Activated B cell treated with CpG ODN at 0.5 μM for 24 hours (primary cell): ENCODE data around the gene SPTLC2. TPM values are rescaled to one million over a fixed set of nuclear protein-coding genes. Genes with fewer than 3 reads are reported as not detected.

Source experiments
- ATAC-seq: fragments of 200-7000 bp; cut with Tn5 transposase; one replicate; pipeline ENCODE4 v1.10.0; 2021; ENCODE audit warnings: low read depth, mild to moderate bottlenecking, moderate library complexity
- CTCF ChIA-PET: fragments of 350-600 bp; sonication (Branson Sonifier 250); formaldehyde crosslinking; loops from one replicate; lab custom pipeline; 2021; ENCODE audit warnings: antibody characterized with exemption; lab: Charles Lee
- POLR2A ChIA-PET: fragments of 350-600 bp; sonication (Branson Sonifier 250); formaldehyde crosslinking; loops from one replicate; lab custom pipeline; 2021; ENCODE audit warnings: antibody characterized with exemption; lab: Charles Lee
- DNase-seq: peaks from one replicate; pipeline ENCODE4 v3.0.0; 2022
- H3K27ac Mint-ChIP-seq: one replicate; pipeline ENCODE4 v1.8.0; 2020; ENCODE audit warnings: mixed read lengths
- H3K27me3 Mint-ChIP-seq: one replicate; pipeline ENCODE4 v1.8.0; 2021; ENCODE audit warnings: mixed read lengths
- H3K36me3 Mint-ChIP-seq: one replicate; pipeline ENCODE4 v1.8.0; 2021; ENCODE audit warnings: low read depth, mixed read lengths
- H3K4me1 Mint-ChIP-seq: one replicate; pipeline ENCODE4 v1.8.0; 2021; ENCODE audit warnings: mixed read lengths
- H3K4me3 Mint-ChIP-seq: one replicate; pipeline ENCODE4 v1.8.0; 2020; ENCODE audit warnings: mild to moderate bottlenecking, mixed read lengths
- H3K9me3 Mint-ChIP-seq: one replicate; pipeline ENCODE4 v1.8.0; 2020; ENCODE audit warnings: mixed read lengths
- intact Hi-C: fragments of 100-400 bp; cut with micrococcal nuclease; formaldehyde crosslinking; loops from one replicate; pipeline ENCODE4 v1.15.1; 2024
- total RNA-seq: library from RNA; stranded (reverse); gene quantifications from 2 replicates; pipeline ENCODE4 v1.2.3, GENCODE V29; 2022
- TF ChIP-seq, protein P1 (sequence below): fragments of 200-600 bp; IDR thresholded peaks from one replicate; pipeline ENCODE4 v1.8.0; 2022; ENCODE audit warnings: antibody characterized with exemption, mild to moderate bottlenecking

Gene SPTLC2
- total RNA-seq, 1 donor from 2014 or later: 43.8 TPM

DNA sequence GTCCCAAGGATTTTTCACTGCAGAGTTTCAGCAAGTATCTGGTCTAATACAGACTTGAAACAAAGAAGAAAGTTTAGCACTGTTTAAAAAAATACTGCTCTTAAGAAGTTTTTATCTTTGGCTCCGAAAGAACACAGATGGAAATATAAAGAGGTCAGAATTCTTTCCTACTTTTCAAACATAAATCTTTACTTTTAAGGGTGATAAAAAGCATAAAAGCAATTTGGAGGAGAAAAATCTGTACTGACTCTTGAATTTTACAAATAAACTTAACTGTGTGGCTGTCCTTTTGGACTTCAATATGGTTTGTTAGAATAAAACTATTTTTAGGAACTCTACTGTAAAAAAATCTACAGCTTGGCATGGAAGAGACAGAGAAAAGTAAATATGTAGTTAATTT is 90.2 kb downstream of the SPTLC2 start:
- H3K27me3 Mint-ChIP-seq: no peaks in the 10 kb centered on the region
- DNase-seq: no peak
- intact Hi-C loops: no loop called here
- H3K4me3 Mint-ChIP-seq: no peak overlapping the region
- TF ChIP-seq, protein P1, sequence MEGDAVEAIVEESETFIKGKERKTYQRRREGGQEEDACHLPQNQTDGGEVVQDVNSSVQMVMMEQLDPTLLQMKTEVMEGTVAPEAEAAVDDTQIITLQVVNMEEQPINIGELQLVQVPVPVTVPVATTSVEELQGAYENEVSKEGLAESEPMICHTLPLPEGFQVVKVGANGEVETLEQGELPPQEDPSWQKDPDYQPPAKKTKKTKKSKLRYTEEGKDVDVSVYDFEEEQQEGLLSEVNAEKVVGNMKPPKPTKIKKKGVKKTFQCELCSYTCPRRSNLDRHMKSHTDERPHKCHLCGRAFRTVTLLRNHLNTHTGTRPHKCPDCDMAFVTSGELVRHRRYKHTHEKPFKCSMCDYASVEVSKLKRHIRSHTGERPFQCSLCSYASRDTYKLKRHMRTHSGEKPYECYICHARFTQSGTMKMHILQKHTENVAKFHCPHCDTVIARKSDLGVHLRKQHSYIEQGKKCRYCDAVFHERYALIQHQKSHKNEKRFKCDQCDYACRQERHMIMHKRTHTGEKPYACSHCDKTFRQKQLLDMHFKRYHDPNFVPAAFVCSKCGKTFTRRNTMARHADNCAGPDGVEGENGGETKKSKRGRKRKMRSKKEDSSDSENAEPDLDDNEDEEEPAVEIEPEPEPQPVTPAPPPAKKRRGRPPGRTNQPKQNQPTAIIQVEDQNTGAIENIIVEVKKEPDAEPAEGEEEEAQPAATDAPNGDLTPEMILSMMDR: no peak
- H3K4me1 Mint-ChIP-seq: no peaks in the 10 kb centered on the region
- no peaks in the 10 kb centered on the region for H3K9me3 Mint-ChIP-seq
- no peak for ATAC-seq
- peaks cover 40% of the 10 kb centered on the region for H3K36me3 Mint-ChIP-seq
- no peak overlapping the region for H3K27ac Mint-ChIP-seq
- ChIA-PET CTCF (no interaction called here), POLR2A (no interaction called here)

DNA sequence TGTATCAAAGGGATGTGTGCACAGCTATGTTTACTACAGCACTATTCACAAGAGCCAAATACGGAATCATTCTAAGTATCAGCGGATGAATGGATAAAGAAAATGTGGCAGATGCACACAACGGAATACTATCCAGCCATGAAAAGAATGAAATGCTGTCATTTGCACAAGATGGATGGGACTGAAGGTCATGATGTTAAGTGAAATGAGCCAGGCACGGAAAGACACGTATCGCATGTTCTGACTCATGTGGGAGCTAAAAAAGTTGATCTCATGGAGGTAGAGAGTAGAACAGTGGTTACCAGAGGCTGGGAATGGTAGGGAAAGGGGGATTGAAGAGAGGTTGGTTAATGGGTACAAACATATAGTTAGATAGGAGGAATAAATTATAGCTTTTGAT is 91.9 kb downstream of the SPTLC2 start:
- Mint-ChIP-seq H3K36me3 (peaks cover 48% of the 10 kb centered on the region), H3K27me3 (no peaks in the 10 kb centered on the region), H3K4me1 (no peaks in the 10 kb centered on the region), H3K9me3 (no peaks in the 10 kb centered on the region), H3K27ac (no peak overlapping the region), H3K4me3 (no peak overlapping the region)
- ChIA-PET CTCF (no interaction called here), POLR2A (no interaction called here)
- ATAC-seq (no peak), DNase-seq (no peak)
- intact Hi-C loops: no loop called here
- TF ChIP-seq, protein P1: no peak

DNA sequence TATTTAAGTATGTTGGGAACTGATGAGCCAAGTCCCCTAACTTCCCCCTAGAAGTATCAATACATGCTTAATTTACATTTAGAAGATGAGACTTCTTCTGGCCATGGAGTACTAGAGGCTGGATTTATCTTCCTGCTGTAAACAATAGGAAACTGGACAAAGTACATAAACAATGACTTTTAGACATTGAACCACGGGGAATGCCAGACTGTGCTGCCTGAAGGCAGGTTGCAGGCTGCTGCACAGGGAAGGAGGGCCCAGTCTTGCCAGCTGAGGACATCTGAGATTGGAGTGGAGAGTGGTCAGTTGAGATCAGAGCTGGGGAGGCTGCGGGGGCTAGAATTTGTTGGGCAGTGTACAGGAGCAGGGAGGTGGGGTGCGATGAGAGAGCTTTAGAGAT is 93.3 kb downstream of the SPTLC2 start:
- peaks cover 62% of the 10 kb centered on the region for H3K36me3 Mint-ChIP-seq
- no peak overlapping the region for H3K27ac Mint-ChIP-seq
- H3K4me1 Mint-ChIP-seq: no peaks in the 10 kb centered on the region
- no peaks in the 10 kb centered on the region for H3K9me3 Mint-ChIP-seq
- H3K27me3 Mint-ChIP-seq: no peaks in the 10 kb centered on the region
- DNase-seq (no peak), ATAC-seq (no peak)
- no peak overlapping the region for H3K4me3 Mint-ChIP-seq
- intact Hi-C loops: no loop called here
- ChIA-PET POLR2A (no interaction called here), CTCF (no interaction called here)
- TF ChIP-seq, protein P1: no peak

DNA sequence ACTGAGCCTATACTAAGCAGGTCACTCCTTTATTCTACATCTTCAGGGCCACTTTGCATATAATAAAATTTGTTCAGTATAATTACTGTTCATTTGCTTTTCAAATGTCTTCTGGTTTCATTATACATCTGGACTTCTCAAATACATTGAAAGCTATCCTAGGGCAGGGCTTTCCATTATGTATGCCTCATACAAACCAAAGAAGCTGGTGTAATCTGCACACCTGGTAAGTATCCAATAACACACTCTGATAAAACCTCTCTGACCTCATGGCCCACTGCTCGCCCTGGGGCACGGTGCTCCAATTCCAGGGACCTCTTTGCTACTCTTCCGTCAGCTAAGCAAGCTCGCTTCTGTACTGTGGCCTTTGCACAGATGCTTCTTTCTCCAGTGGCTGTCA is 95.9 kb downstream of the SPTLC2 start:
- POLR2A ChIA-PET: interaction anchor here (0.8 kb wide), 1 partner anchor 45 kb away, joined by 3 read pairs; no protein-coding TSS in a partner anchor
- Mint-ChIP-seq H3K27me3 (no peaks in the 10 kb centered on the region), H3K4me1 (peaks cover 1% of the 10 kb centered on the region), H3K4me3 (no peak overlapping the region), H3K36me3 (peaks cover 76% of the 10 kb centered on the region), H3K9me3 (no peaks in the 10 kb centered on the region), H3K27ac (no peak overlapping the region)
- ATAC-seq: no peak
- intact Hi-C loops: no loop called here
- no peak for DNase-seq
- TF ChIP-seq, protein P1: no peak
- CTCF ChIA-PET: no interaction called here

DNA sequence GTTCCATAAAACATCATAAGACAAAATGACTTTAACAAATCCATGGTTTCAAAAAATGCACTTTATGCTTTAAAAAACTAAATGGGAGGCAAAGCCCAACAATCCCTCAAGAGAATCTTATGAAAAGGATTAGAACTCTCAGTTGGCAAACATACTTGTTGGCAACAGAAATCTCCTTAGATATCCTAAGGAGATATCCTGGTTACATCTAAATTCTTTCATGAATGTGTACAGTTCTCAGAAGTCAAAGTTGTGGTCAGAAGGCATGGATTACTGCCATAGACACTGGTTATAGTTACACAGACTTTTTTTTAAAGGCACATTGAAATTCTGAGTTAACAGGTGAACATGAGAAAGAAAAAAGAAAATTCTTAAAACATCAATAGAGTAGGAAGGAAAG is 100.3 kb downstream of the SPTLC2 start:
- intact Hi-C loops: no loop called here
- Mint-ChIP-seq H3K9me3 (no peaks in the 10 kb centered on the region), H3K27me3 (no peaks in the 10 kb centered on the region), H3K36me3 (peaks cover 82% of the 10 kb centered on the region), H3K4me1 (peaks cover 1% of the 10 kb centered on the region), H3K27ac (no peak overlapping the region), H3K4me3 (no peak overlapping the region)
- ChIA-PET POLR2A (no interaction called here), CTCF (no interaction called here)
- DNase-seq: no peak
- ATAC-seq: no peak
- TF ChIP-seq, protein P1: no peak
